ENCODE data around the gene ZNF276. TPM values are rescaled to one million over a fixed set of nuclear protein-coding genes. Genes with fewer than 3 reads are reported as not detected.
A peak's percentile ranks its signal among the peaks of the same experiment; 100 is the strongest.

Gene ZNF276
- total and polyA plus RNA-seq, 2 donors (not counting 1 experiment from before 2014, with no cell fraction given) = 82.7 to 110 TPM

DNA sequence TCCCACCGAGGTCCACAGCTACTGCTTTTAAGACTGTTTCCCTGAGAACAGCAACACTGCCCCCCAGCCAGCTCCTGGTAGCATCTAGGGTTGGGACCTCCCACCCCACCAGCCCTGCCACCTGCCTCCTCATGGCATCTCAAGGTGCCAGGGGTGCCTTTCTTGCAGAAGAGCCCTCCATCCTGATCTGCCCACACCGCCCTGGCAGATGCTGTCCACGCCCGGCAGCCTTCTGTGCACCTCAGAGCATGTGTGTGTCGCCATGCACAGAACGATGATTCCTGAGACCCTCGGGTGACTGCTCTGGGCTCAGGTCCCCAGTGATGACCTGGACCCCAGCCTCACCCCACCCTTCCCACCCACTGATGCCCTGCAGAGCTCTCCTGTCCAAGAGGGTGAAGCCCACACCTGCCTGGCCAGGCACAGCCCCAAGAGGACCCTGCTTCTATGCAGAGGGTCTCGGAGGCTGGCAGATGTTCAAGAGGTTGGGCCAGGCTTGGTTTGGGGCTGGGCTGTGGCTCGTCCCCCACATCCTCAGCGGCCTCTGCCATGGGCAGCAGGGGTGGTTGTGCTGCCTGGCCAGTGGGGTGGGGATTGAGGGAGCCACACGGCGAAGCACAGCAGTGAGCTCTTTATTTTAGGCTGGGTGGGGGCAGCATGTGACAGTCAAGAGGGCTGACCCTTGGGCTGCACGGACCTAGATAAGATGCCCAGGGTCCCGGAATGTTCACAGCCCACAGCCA lies 14.6 kb upstream of the ZNF276 start:
- Mint-ChIP-seq H3K4me3 (no peak overlapping the region), H3K4me1 (peaks cover 9% of the 10 kb centered on the region), H3K9me3 (ENCODE audit: insufficient read depth) (no peaks in the 10 kb centered on the region), H3K27ac (no peak overlapping the region), H3K27me3 (no peaks in the 10 kb centered on the region)
- no peak overlapping the region for H2AFZ ChIP-seq (ENCODE audit: insufficient read depth, low read depth, low read length, poor library complexity, severe bottlenecking)
- ChIA-PET POLR2A (interaction anchor here (0.5 to 1.3 kb wide), 6 partner anchors 8 to 154 kb away, joined by 3 to 7 read pairs (median 6); partner anchors contain the start of gene VPS9D1), CTCF (interaction anchor here (0.6 to 7.6 kb wide), 30 partner anchors 8 to 378 kb away, joined by 3 to 171 read pairs (median 4); partner anchors contain the start of genes FANCA and VPS9D1)
- 93% methylated on average over 14 of the region's 14 CpGs for WGBS (ENCODE audit: insufficient coverage)
- H3K27me3 ChIP-seq (replicated peaks in 1 of 4; ENCODE audit: control extremely low read depth in 1 of 4, control insufficient read depth in 3 of 4, insufficient read depth in 4 of 4, low read length in 3 of 4) = no peaks in the 10 kb centered on the region
- no peak for TF ChIP-seq EZH2 (IDR thresholded peaks at IDR 0.05; ENCODE audit: borderline replicate concordance, insufficient read depth, low read depth, low read length, poor library complexity, severe bottlenecking)
- TF ChIP-seq, protein P1, sequence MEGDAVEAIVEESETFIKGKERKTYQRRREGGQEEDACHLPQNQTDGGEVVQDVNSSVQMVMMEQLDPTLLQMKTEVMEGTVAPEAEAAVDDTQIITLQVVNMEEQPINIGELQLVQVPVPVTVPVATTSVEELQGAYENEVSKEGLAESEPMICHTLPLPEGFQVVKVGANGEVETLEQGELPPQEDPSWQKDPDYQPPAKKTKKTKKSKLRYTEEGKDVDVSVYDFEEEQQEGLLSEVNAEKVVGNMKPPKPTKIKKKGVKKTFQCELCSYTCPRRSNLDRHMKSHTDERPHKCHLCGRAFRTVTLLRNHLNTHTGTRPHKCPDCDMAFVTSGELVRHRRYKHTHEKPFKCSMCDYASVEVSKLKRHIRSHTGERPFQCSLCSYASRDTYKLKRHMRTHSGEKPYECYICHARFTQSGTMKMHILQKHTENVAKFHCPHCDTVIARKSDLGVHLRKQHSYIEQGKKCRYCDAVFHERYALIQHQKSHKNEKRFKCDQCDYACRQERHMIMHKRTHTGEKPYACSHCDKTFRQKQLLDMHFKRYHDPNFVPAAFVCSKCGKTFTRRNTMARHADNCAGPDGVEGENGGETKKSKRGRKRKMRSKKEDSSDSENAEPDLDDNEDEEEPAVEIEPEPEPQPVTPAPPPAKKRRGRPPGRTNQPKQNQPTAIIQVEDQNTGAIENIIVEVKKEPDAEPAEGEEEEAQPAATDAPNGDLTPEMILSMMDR (IDR thresholded peaks at IDR 0.05) = no peak
- H4K20me1 ChIP-seq (ENCODE audit: control insufficient read depth, insufficient read depth, low read length, poor library complexity, severe bottlenecking) = no peaks in the 10 kb centered on the region
- no peaks in the 10 kb centered on the region for H3K79me2 ChIP-seq (ENCODE audit: control insufficient read depth, insufficient read depth, low read length)
- DNase-seq (no peak), ATAC-seq (ENCODE audit: low read depth) (no peak)
- peaks cover 8 to 14% of the 10 kb centered on the region in 2 donors for H3K4me1 ChIP-seq (ENCODE audit: control insufficient read depth in 2 of 2, insufficient read depth in 2 of 2, low read length in 2 of 2)
- no peaks in the 10 kb centered on the region for H3K36me3 ChIP-seq (replicated peaks in 1 of 2; ENCODE audit: control extremely low read depth in 1 of 2, control insufficient read depth in 1 of 2, extremely low read depth in 1 of 2, insufficient read depth in 2 of 2, low read length in 1 of 2)
- peak overlapping the region; percentile 60 for H3K4me2 ChIP-seq (replicated peaks; ENCODE audit: low read depth, low read length, poor library complexity, severe bottlenecking)
- no peak overlapping the region for H3K4me3 ChIP-seq (ENCODE audit: control extremely low read depth in 1 of 5, extremely low read depth in 1 of 5, insufficient read depth in 1 of 5, low read depth in 2 of 5, low read length in 4 of 5)
- intact Hi-C loops (cut with micrococcal nuclease) = loop anchor here (1.0 to 10.0 kb wide), 3 partner anchors 58 to 204 kb away; partner anchors contain the start of gene FANCA
- H3K9ac ChIP-seq (ENCODE audit: low read length) = no peak overlapping the region
- H3K9me3 ChIP-seq (ENCODE audit: control extremely low read depth in 1 of 3, control insufficient read depth in 2 of 3, insufficient read depth in 1 of 3, low read length in 2 of 3) = no peaks in the 10 kb centered on the region
- H3K27ac ChIP-seq (ENCODE audit: low read length in 2 of 2) = no peak overlapping the region

DNA sequence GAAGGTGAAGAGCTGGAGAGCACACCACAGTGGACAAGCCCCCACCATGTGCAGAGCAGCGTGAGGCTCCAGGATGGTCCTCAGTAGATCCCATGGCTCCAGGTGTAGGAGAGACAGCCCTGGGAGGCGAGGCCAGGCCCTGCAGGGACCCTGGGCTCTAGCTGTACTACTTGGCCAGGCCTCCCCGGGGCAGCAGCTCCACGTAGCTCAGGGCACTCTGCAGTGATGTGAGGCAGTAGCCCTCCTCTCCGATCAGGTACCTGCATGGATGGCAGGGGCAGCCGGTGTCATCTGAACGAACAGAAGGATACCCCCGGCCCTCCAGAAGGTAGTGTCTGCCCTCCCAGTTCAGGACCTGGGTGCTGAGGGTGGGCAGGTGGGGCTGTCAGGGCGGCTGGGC lies 13.6 kb upstream of the ZNF276 start:
- ATAC-seq (ENCODE audit: low read depth) (no peak), DNase-seq (no peak)
- H3K9me3 Mint-ChIP-seq (ENCODE audit: insufficient read depth) = no peaks in the 10 kb centered on the region
- ChIA-PET POLR2A (interaction anchor here (0.6 kb wide), 2 partner anchors 83 to 237 kb away, joined by 3 to 4 read pairs; no protein-coding TSS in a partner anchor), CTCF (interaction anchor here (1.1 to 7.6 kb wide), 5 partner anchors 8 to 202 kb away, joined by 3 to 171 read pairs (median 28); no protein-coding TSS in a partner anchor)
- Histone ChIP-seq H3K4me1 (ENCODE audit: control insufficient read depth in 2 of 2, insufficient read depth in 2 of 2, low read length in 2 of 2) (peaks cover 13 to 18% of the 10 kb centered on the region in 2 donors), H3K9ac (ENCODE audit: low read length) (no peak overlapping the region), H3K27ac (ENCODE audit: low read length in 2 of 2) (no peak overlapping the region), H4K20me1 (ENCODE audit: control insufficient read depth, insufficient read depth, low read length, poor library complexity, severe bottlenecking) (no peaks in the 10 kb centered on the region), H3K4me3 (ENCODE audit: control extremely low read depth in 1 of 5, extremely low read depth in 1 of 5, insufficient read depth in 1 of 5, low read depth in 2 of 5, low read length in 4 of 5) (no peak overlapping the region), H3K4me2 (replicated peaks; ENCODE audit: low read depth, low read length, poor library complexity, severe bottlenecking) (no peak overlapping the region), H3K27me3 (replicated peaks in 1 of 4; ENCODE audit: control extremely low read depth in 1 of 4, control insufficient read depth in 3 of 4, insufficient read depth in 4 of 4, low read length in 3 of 4) (no peaks in the 10 kb centered on the region), H2AFZ (ENCODE audit: insufficient read depth, low read depth, low read length, poor library complexity, severe bottlenecking) (no peak overlapping the region), H3K9me3 (ENCODE audit: control extremely low read depth in 1 of 3, control insufficient read depth in 2 of 3, insufficient read depth in 1 of 3, low read length in 2 of 3) (no peaks in the 10 kb centered on the region), H3K79me2 (ENCODE audit: control insufficient read depth, insufficient read depth, low read length) (no peaks in the 10 kb centered on the region), H3K36me3 (replicated peaks in 1 of 2; ENCODE audit: control extremely low read depth in 1 of 2, control insufficient read depth in 1 of 2, extremely low read depth in 1 of 2, insufficient read depth in 2 of 2, low read length in 1 of 2) (no peaks in the 10 kb centered on the region)
- no peak for TF ChIP-seq EZH2 (IDR thresholded peaks at IDR 0.05; ENCODE audit: borderline replicate concordance, insufficient read depth, low read depth, low read length, poor library complexity, severe bottlenecking)
- TF ChIP-seq, protein P1 (IDR thresholded peaks at IDR 0.05) = no peak
- intact Hi-C loops (cut with micrococcal nuclease) = loop anchor here (10.0 kb wide), 1 partner anchor 57 kb away; no protein-coding TSS in a partner anchor
- H3K4me3 Mint-ChIP-seq = no peak overlapping the region
- H3K27ac Mint-ChIP-seq = no peak overlapping the region
- WGBS (ENCODE audit: insufficient coverage) = 97% methylated on average over 9 of the region's 9 CpGs
- H3K27me3 Mint-ChIP-seq = no peaks in the 10 kb centered on the region
- peaks cover 8% of the 10 kb centered on the region for H3K4me1 Mint-ChIP-seq

Measured in B cell (primary cell).